ENCODE results near the gene GTF2H1.

GTF2H1 gene

GRCh38 chr11:18371279-18371678, 48.9 kb downstream of the GTF2H1 start:
- H3K4me3 ChIP-seq (ENCODE audit: low read length), result no peak overlapping the region
- no peak for DNase-seq (ENCODE audit: low read depth)
- TF ChIP-seq CTCF (IDR thresholded peaks at IDR 0.05; ENCODE audit: insufficient read depth, low read depth, low read length, missing control alignments), result no peak

- no peak for DNase-seq (ENCODE audit: low read depth)
- no peak for TF ChIP-seq CTCF (IDR thresholded peaks at IDR 0.05; ENCODE audit: insufficient read depth, low read depth, low read length, missing control alignments)
- no peak overlapping the region for H3K4me3 ChIP-seq (ENCODE audit: low read length)
Observed at GRCh38 chr11:18372201-18372600, 49.8 kb downstream of the GTF2H1 start.

- no peak for TF ChIP-seq CTCF (IDR thresholded peaks at IDR 0.05; ENCODE audit: insufficient read depth, low read depth, low read length, missing control alignments)
- H3K4me3 ChIP-seq (ENCODE audit: low read length), result no peak overlapping the region
- DNase-seq (ENCODE audit: low read depth), result no peak
Observed at GRCh38 chr11:18374956-18375355, 52.6 kb downstream of the GTF2H1 start.

- no peak for DNase-seq (ENCODE audit: low read depth)
- no peak for TF ChIP-seq CTCF (IDR thresholded peaks at IDR 0.05; ENCODE audit: insufficient read depth, low read depth, low read length, missing control alignments)
- H3K4me3 ChIP-seq (ENCODE audit: low read length), result no peak overlapping the region
Observed at GRCh38 chr11:18375941-18376340, 53.6 kb downstream of the GTF2H1 start.

GRCh38 chr11:18379201-18379600, 56.8 kb downstream of the GTF2H1 start:
- no peak for TF ChIP-seq CTCF (IDR thresholded peaks at IDR 0.05; ENCODE audit: insufficient read depth, low read depth, low read length, missing control alignments)
- no peak for DNase-seq (ENCODE audit: low read depth)
- H3K4me3 ChIP-seq (ENCODE audit: low read length), result no peak overlapping the region

- H3K4me3 ChIP-seq (ENCODE audit: low read length), result no peak overlapping the region
- TF ChIP-seq CTCF (IDR thresholded peaks at IDR 0.05; ENCODE audit: insufficient read depth, low read depth, low read length, missing control alignments), result no peak
- peak; percentile 100 for DNase-seq (ENCODE audit: low read depth)
Observed at GRCh38 chr11:18383388-18384156, 61.2 kb downstream of the GTF2H1 start.

- peak; percentile 81 for DNase-seq (ENCODE audit: low read depth)
- H3K4me3 ChIP-seq (ENCODE audit: low read length), result no peak overlapping the region
Observed at GRCh38 chr11:18384157-18384641, 61.8 kb downstream of the GTF2H1 start.

More at GRCh38 chr11:18384157-18384641, 61.8 kb downstream of the GTF2H1 start:
- TF ChIP-seq CTCF (IDR thresholded peaks at IDR 0.05; ENCODE audit: insufficient read depth, low read depth, low read length, missing control alignments), result no peak

Measured in epithelial cell of esophagus (primary cell).